Right hindlimb (tissue), 1 donor: ENCODE data around the gene PHYKPL.
A peak's percentile ranks its signal among the peaks of the same experiment; 100 is the strongest.
"Not testable (repeated sequence)": the region's sequence is repeated elsewhere in the genome, so short reads cannot be mapped to it uniquely, and the experiment has no call there.

Experiments
- DNase-seq: peaks from one replicate; pipeline ENCODE4 v3.0.0-alpha.2; 2018

The PHYKPL gene

DNA sequence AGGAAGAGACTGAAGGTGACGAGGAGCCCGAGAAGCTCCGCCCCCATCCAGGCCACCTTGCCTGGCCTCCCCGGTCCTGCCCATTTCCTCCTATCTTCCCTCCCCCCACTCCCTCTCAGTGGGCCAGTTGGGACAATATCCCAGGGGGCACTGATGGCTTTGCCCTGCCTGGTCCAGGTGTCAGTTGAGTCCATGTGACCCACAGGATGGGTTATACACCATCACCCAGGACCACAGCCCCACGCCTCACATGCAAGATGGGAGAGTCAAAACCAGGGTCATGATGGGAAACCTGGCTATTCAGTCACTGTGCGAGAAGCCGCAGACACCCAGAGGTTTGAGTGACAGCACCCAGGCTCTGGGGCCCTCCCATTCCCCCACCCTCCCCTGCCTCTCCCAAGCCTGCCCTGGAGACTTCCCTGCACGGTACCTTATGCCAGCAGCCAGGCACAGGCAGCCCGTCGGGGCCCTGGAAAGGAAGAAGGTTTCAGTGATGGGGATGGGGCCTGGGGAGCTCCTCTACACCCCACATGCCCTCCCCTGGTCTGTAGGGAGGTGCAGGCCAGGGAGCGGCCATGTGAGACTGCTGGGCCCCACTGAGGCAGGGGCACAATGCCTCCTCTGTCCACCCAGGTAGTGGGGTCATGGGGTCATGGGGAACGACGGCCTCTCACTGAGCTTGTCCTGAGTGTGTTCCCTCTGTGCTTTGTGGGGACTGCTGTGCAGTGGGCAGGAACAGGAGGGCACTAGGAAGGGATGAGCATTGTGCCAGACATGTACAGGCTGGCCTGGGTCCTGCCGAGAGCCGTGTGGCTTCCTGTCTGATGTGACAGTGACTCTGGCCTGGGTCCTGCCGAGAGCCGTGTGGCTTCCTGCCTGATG lies 6.3 kb upstream of the PHYKPL start:
- no peak for DNase-seq

DNA sequence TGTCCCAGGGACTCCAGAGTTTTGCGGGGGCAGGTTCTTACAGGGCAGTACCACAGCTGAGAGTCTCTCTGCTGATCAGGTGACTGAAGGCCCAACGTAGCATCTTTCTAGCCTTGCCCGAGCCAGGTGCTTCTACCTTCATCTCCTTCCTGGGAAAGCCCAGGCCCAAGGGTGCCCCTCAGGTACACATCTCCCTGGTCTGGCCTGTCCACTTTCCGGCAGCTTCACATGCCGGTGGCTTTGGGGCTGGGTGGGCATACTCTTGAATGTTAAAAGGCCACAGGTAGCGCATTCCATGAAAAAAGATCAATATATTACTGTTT lies 5.7 kb upstream of the PHYKPL start:
- DNase-seq = no peak

DNA sequence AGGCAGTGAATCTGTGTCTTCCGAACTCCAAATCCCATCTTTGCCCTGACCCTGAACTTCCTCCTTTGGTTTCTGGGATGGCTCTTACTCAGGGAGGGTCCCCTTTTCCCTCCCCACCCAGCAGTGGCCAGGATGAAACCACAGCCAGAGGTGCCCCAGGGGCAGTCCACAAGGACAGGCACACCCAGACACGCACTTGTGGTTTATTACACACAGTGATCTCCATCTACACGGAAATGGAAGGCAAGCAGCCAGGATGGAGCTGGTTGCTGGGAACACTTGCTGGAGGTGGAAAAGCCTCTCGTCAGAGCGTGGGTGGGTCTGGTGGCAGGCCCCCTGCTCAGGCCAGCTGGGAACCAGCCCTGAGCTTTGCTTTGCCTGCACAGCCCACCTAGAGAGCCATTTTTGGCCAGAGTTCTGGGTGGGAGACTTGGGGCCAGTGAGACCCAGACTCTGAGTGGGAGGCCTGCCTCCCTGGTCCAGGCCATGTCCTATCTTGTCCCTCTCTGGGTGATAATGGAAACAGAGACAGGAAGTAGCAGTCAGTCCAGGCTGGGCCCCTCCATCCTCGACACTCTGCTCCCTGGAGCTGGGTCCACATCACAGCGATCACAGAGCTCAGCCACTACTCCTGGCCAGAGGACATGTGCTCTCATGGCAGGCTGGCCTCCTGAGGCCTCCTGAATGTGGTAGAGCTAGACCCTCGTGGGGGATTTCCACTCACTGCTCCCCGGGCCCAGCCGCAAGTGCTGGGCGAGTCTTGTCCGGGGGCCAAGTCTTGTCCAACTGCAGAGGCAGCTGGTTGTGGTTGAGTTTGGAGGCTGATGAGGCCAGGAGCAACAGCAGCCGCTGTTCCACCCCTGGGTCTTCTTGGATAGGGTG lies 5.1 kb upstream of the PHYKPL start:
- no peak for DNase-seq

DNA sequence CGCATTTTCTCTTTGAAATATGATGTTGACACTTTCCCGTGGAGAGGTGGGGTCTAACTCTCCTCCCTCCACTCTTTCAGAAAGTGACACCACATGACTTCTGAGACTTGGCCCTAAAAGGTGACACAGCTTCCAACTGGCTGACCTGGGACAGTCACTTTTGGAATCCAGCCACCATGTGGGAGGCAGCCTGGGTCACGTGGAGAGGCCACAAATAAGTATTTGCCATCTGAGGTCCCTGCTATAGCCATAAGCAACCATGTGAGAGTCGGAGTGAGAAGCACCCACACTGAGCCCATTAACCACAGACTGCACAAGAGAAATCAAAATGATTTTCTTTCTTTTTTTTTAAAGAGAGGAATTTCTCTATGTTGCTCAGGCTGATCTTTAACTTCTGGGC lies 4.1 kb upstream of the PHYKPL start:
- DNase-seq = no peak

DNA sequence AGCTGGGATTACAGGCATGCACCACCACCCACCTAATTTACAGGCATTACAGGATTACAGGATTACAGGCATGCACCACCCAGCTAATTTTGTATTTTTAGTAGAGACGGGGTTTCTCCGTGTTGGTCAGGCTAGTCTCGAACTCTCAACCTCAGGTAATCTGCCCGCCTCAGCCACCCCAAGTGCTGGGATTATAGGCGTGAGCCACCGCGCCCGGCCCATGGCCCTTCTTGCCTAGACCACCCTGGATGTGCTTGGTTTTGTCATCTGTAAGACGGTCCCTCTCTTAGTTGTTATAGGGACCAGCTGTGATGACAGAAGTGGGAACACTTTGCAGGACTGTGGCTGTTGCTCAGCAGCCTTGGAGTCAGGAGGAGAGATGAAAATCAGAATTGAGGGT lies 3.5 kb upstream of the PHYKPL start:
- DNase-seq = no peak

DNA sequence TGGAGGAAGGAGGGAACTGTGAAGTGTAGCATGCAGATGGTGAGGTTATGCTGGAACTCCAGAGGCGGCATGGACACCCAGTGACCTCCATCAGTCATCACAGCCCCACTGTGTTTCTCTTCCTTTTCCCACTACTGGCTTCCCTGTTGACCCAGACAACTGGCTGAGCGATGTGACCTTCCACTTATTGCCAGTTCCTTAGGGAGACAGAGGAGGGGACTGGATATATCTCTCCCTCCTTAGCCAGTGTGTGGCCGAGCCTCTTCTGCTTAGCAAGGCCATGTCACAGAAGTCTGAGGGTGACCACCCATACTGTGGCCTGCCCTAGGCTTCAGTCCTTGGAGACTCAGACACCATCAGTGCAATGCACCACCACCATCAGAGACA lies 3.0 kb upstream of the PHYKPL start:
- DNase-seq = no peak

DNA sequence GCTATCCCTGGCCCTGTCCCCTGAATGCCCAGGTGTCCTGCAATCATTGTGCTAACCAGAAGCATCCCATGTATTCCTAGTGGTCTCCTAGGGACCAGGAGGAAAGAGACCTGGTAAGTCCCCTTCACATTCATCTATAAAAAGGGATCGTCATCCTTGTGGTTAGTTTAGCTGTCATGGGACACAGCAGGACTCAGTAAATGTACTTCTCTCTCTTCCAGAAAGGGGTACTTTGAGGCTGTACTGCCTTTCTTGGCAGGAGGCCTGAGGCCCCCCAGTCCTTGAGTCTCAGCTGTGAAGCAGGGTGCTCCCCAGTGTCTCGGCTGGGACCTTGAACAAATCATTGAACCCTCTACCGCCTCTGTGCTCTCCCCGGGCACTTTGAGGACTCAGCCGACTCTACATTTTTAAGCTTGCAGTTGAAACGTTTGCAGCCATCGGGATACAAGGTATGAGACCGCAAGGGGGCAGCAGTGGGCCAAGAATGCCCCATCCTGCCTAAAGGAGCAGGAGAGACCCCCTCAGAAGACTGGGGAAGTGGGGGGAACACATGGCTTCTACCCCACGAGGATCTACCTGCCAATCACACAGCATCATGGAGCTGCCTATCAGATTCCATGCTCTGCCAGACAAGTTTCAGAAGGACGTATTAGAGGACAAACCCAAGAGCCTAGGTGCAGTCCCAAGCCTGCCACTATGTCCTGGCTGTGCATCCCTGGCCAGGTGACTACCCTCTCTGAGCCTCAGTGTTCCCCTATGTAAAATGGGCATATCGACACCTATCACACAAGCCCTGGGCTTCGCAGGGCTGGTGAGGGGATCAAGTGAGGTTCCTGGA lies 2.4 kb upstream of the PHYKPL start:
- DNase-seq = peak; percentile 79

DNA sequence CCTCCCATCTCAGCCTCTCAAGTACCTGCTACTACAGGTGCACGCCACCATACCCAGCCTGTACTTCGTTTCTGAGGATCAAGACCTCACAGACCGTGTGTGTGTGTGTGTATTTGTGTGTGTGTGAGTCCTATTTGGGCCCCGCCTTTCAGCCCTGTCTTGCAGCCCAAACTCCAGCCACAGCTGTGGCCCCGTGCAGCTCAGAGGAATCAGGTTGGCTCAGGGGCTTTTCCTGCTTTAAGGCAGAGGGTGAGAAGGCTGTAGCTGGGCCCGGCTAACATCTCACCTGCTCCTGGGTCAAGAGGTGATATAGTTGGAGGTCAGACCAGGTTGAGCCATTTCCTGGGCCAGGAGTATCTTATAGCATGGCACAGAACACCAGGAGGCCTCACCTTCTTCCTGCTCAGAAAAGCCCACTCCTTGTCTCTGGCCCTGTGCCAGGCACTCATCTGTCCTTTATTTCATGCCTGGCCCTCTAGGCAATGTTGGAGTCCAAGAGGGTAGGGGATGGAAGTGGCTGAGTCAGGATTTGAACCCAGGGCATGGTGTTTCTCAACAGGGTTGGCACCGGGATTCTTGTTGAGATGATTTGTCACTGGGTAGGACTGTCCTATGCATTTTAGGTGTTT lies 1.6 kb upstream of the PHYKPL start:
- DNase-seq = no peak

DNA sequence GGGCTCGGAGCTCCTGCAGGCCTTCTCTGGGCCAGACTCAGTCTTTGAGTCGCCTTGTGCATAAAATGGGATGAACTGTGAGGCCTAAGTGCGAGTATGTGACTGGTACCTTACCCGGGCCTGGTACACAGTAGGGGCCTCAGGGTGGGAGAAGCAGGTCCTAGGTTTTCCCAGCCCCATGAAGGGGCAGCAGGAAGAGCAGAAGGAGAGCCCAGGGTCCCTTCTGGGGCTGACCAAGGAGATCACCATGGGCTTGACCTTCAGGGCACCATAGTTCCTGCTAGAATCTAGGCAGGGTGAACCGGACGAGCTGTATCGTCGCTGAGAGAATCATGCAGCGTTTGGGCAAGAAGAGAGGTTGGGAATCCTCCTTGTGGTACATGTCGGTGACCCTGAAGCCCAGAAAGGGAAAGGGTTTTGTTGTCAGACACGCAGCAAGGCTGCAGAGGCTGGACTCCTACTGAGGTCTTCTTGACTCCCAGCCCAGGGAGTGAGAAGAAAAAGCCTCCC lies 373 bp upstream of the PHYKPL start:
- no peak for DNase-seq

DNA sequence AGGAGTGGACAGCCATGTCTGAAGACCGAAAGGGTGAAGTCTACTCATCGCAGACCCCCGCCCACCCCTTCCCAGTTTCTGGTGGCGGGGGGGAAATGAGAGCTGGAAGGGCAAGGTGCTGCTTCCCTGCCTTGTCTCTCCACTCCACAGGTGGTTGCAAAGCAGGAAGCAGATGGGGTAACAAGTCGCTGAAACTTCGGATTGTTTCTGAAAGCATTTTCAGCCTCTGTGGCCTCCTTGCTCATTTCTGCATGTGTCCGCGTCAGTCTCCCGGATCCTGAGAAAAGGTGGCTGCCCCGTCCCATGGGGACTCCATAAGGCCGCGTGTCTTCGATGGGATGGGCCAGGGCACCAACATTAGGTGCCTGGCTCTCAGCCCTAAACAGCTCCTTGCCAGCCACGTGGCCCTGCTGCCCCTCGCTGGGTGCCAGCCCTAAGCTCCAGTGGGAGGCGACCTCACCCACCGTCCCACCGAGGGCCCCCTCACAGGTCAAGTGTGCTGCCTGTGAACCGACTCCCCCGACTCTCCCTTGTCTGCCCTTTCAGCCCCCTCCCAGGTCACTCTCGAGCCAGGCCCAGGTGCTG lies 971 bp downstream of the PHYKPL start:
- no peak for DNase-seq

DNA sequence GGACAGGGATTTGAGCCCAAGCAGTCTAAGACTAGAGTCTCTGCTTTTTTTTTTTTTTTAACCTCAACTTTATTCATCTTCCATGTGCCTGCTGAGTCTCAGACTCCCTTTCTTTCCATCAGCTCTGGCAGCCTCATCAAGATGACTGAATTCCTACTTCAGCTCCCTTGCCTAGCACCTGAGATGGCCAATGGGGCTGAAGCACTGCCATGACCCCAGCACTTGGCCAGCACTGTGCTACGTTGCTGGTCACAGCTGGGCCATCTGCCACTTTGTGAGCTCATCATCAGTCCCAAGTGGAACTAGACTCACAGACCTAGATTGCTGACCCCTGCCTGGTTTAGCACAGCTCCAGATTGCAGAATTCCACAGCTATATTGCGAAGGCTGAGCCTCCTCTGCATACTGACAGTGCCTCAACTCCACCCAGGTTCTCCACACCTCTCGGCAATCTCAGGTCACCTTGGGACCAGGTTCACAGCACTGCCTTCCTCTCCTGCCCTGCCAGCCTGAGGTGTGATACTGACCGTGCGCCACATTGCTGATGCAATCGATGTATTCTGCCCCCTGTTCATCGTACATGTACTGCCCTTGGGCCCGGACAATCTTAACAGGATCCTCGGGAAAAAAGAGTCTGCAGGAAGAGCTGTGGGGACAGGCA lies 1.6 kb downstream of the PHYKPL start:
- DNase-seq = no peak

DNA sequence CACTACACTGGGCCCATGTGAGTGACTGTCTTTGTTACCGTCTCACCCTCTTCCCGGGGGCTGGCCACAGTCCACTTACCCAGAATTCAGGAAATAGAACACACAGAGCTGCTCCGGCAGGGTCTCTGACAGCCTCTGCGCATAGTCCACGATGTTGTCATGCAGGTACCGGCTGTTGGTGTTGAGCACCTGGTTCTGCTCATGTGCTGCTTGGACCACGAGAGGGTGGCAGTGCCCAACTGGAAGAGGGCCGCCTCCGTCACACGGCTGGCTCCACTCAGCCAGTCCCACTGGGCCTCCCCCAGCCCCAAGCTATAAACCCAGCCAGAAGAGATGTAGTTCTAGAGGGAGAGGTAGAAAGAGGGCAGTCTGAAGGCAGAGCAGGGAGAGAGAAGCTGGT lies 2.7 kb downstream of the PHYKPL start:
- DNase-seq = no peak

DNA sequence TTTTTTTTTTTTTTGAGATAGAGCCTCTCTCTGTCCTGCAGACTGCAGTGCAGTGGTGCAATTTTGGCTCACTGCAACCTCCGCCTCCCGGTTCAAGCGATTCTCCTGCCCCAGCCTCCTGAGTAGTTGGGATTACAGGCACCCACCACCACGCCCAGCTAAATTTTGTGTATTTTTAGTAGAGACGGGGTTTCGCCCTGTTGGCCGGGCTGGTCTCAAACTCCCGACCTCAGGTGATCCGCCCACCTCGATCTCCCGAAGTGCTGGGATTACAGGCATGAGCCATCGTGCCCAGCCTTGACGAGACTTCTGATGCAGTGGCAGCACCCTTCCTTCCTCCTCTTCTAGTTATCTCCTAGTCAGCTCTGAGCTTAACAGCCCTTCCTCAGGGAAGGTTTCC lies 3.5 kb downstream of the PHYKPL start:
- not testable (repeated sequence) for DNase-seq

DNA sequence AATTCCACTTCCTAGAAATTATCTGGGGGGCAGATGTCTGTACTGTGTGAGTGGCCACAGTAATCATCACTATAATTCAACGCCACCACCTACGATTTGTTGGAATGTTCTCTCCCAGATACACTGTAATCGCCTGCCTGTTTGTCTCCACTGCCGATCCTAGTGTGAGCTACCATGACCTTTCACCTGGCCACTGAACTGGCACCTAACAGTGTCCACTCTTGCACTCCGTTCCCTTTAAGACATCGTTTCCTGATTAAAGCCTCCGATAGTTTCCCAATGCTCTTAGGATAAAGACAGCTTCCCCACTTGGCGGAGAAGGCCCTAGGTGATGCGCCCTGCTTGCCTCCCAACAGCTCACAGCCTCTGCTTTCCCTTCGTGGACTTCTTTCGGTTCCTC lies 4.0 kb downstream of the PHYKPL start:
- DNase-seq = no peak

DNA sequence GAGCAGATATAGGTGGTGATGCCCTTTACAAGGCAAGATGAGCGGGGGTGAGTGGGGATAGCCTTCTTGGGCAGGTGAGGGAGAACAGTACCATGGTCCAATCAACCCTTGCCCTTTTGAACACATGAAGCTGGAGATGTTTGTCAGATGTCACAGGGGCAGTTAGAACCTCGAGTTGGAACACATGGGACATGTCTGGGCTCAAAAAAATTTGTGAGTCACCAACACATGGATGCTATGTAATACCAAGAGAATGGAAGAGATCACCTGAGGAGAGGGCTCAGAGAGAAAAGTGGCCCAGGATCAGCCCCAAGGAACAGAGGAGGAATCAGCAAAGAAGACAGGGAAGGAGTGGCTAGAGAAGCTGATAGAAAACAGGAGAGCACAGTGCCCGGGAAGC lies 4.7 kb downstream of the PHYKPL start:
- DNase-seq = no peak

DNA sequence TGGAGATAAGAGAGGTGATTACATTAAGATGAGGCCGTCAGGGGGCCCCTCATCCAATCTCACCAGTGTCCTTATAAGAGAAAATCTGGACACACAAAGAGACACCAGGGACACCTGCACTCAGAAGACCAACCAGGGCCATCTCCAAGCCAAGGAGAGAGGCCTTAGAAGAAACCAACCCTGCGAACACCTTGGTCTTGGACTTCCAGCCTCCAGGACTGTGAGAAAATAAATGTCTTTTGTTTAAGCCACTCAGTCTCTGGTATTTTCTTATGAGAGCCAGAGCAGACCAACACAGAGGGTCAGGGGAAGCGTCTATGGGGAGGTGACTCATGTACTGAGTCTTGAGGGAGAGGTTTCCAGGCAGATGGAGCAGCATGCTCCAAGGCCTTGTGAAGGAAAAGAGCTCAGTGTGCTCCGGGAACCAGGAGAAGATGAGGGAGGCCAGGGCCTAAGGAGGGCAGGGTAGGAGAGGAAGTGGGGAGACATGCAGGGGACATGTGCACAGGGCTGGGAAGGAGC lies 5.4 kb downstream of the PHYKPL start:
- no peak for DNase-seq

DNA sequence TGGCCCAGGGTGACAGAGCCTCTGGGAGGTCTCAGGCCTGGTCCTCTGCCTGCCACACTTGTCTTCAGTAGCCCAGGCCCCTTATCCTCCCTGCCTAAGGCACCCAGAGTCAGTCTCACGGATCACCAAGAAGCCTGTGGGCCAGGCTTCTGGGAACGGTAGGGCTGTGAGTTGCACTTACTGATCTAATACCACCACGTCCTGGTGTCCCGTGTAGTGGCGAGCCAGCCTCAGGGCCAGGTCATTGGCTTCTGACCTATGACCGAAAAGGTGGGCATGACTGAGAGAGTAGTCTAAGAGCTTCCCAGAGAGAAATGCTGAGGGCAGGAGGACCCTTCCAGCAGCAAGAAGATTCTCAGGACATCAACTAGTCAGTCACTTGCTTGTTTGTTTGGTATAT lies 7.4 kb downstream of the PHYKPL start:
- DNase-seq = no peak

DNA sequence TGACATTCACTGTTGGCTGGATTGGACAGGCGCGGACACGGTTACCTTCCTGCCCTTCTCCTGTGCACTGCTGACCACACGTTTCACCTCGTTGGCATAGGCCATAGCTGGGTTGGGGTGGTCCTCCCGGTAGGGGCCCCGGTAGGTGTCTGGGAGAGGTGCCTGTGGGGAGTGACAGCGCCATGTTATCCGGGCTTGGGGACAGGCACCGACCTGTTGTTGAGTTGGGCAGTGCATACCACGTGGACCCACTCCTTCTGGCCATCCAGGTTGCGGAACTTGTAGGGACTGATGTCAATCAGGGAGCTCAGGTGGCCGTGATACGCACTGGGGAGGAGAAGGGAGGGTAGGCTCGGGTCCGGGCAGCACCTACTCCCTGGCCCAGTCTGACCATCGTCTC lies 8.2 kb downstream of the PHYKPL start:
- DNase-seq = no peak

DNA sequence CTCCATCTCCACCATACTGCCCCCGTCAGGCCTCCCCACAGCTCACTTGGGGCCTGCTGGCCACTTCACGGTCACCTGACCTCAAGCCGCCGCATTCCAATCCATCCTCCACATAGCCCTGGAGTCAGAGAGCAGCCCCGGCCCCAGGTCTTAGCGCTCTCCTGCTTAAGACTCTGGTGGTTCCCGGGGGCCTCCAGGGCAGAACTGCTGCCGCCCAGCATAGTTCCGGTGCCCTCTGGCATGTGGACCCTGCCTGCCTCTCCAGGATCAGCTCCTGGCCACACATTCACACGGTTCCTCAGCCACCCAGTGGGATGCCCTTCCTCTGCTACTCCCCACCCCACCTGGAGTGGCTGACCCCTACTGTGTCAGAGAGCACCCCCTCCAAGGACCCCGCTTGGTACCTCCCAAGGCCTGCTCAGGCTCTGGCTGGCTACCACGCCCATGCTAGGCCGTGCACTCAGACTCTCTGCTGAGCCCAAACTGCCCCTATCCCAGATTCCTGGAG lies 8.7 kb downstream of the PHYKPL start:
- no peak for DNase-seq

DNA sequence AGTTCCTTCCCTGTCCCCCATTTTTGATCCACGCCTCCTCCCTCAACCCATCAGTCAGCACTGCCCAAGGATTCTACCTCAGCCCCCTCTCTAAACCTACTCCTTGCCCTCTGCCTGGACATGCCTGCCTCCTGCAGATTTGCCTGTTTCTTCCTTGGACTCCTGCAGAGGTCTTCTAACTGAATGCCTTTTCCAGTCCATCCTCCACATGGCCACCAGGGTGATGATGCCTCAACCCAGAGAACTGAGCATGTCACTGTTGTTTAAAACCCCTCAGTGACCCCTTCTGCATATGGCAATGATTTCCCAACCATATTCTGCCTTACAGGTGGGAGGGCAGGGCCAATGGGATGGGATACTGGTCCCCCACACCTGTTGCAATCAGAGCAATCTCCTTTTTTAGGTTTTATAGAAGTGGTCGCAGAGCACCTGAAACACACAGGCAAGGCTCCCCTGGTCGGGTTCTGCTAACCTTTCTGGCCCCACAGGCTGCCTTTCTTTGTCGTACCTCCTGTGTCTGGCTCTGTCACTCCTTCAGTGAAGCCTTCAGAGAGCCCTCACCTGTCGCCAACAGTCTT lies 9.3 kb downstream of the PHYKPL start:
- no peak for DNase-seq

DNA sequence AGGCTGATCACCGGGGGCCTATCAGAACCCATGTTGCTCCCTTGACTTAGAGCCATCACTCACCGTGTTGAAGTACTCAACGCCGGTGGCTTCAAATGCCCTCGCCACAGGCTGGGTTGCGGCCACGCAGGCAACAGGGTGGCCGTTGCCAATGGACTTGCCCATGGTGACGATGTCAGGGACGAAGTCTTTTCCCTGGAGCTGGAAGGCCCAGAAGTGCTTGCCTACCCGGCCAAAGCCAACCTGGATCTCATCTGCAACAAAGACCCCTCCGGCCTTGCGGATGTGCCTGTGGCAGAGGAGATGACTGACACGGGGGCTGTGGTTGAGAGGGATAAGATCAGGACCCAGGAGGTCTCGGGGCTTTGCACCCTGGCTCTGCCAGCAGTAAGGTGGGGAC lies 10.3 kb downstream of the PHYKPL start:
- no peak for DNase-seq
